Mucosa of gallbladder (tissue), 1 donor: ENCODE results near the gene PLP2. TPM values are rescaled to one million over a fixed set of nuclear protein-coding genes. Genes with fewer than 3 reads are reported as not detected.
"Not testable (repeated sequence)": the region's sequence is repeated elsewhere in the genome, so short reads cannot be mapped to it uniquely, and the experiment has no call there.

Source experiments
- DNase-seq: peaks from one replicate; pipeline ENCODE4 v3.0.0-alpha.2; 2020; ENCODE audit warnings: low spot score
- total RNA-seq: library from RNA; stranded (reverse); gene quantifications from one replicate; pipeline ENCODE4 v1.2.1, GENCODE V29; 2021
- donor health status: DM: no; HTN: no; CAD: no.

The PLP2 gene
- total RNA-seq, 1 donor from 2014 or later = 44.0 TPM

GRCh38 chrX:49163555-49164419 is 7.9 kb upstream of the PLP2 start:
- DNase-seq = peak; percentile 85

GRCh38 chrX:49164589-49165360 is 6.9 kb upstream of the PLP2 start:
- no peak for DNase-seq

GRCh38 chrX:49165901-49166881 is 5.5 kb upstream of the PLP2 start:
- DNase-seq = peak; percentile 87

DNA sequence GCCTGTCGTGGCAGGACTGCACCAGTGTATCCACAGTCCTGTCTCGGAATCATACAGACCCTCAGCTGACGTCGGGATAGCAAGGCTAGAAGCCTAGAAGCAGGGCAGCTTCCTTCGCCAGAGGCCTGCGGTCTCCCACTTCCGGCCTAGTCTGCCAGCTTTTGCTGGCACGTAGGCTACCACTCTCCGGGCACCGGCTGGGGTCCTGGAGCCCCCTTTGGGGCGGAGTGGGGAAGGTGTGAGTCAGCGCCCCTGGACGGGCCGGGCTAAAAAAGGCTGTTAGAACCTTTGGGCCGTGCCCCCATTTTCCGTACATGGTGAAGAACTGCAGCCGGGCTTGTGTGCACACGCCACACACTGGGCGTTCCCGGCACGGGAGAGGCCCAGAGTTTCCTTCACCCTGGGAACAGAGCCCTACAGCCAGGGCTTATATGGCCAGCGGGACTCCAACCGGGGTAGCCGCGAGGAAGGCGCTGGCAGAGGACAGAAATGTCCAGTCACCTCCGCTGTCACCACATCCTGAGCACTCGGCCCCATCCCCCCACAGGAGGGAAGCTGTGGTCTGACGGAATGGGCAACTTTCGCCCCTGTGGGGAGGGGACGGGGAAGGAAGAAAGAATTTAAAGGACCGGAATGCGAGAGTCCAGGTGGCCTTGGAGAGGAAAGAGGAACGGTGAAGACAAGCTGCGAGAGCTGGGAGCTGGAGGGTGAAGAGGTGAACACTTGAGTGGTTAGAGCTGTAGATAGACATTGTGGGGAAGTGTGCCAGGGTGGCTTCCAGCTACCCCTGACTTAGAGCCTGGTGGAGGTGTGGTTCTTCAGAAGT is 4.6 kb upstream of the PLP2 start:
- peak; percentile 55 for DNase-seq

- DNase-seq = no peak
Measured at GRCh38 chrX:49167740-49168108, 4.0 kb upstream of the PLP2 start.

- peak; percentile 58 for DNase-seq
Measured at GRCh38 chrX:49172280-49172780, 632 bp downstream of the PLP2 start.

- not testable (repeated sequence) for DNase-seq
Measured at GRCh38 chrX:49173544-49173943, 1.8 kb downstream of the PLP2 start.

- DNase-seq = no peak
Measured at GRCh38 chrX:49174723-49175122, 3.0 kb downstream of the PLP2 start.

- no peak for DNase-seq
Measured at GRCh38 chrX:49175435-49176274, 4.0 kb downstream of the PLP2 start.

DNA sequence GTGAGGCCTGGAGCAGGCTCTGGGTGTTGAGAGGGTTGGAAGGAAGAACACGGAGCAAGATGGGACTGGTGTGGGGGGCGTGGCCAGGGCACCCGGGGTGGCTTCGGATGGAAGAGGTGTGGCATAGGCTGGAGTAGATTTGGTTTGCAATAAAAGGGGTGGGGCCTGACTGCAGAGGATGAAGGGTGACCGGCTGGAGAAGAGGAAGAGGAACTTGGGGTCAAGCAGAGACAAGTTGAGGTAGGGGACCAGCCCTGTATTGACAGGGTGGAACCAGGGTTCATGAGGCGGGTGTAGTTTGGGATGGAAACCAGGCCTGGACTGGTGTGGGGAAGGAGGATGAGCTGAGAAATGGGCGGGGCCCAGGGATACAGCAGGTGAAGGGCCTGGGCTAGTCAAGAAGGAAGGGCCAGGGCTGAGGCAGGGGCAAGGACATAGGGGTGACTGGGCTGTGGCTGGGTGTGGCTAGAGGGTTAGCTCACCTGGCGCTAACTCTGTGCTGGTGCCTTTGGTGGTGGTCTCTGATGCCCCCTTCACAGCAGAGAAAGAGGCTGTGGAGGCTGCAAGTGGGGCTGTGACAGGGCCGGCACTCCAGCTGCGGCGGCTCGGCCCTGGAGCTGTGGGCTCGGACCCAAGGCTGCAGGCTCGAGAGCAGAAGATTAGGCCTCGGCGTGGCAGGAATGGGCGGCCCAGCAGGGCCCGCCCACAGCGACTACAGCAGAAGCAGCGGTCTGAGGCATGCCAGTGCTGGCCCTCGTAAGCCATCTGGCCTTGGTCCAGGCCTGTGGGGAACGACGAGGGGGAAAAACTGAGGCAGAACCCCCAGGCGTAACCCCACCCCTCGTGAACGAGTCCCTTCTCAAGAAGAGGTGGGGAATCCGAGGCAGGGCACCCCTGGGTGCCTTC is 5.0 kb downstream of the PLP2 start:
- no peak for DNase-seq

DNA sequence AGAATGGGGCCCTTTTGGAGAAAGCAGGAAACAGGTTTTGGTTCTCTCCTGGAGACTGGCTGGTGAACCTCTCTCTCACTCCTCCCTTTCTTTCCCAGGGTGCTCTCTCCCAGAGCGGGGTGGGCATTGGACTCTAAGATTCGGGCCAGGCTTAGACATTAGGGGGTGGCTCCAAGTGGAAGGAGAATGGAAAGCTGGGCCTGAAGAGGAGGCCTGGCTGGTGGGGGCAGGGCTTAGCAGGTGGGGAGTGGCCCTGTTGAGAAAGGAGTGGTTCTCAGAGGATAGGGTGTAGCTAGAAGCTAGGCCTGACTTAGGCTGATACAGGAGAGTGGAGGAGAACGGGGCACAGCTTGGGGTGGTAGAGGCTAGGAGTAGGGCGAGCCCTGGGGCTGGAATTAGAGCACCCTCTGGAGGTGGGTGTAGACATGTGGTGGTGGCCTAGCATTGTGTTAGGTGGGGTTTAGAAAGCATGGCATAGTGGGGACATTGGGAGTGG is 5.7 kb downstream of the PLP2 start:
- no peak for DNase-seq

- DNase-seq = no peak
Measured at GRCh38 chrX:49177873-49178480, 6.3 kb downstream of the PLP2 start.

DNA sequence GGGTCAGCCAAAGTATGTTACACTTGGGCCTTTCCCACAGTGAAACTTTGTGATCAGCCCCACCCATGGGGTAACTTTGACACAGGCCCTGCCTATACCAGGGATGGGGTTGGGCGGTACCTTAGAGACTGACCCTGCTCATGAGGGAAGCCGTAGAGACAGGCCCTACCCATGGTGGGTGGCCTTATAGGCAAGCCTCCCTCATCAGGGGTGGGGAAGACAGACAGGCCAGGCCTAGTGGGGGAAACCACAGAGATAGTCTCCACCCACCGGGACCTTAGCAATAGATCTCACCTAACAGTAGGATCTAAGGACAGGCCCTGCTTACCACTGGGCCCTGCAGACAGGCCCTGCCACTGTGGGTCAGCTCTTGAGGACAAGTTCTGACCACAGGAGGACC is 6.8 kb downstream of the PLP2 start:
- no peak for DNase-seq

DNA sequence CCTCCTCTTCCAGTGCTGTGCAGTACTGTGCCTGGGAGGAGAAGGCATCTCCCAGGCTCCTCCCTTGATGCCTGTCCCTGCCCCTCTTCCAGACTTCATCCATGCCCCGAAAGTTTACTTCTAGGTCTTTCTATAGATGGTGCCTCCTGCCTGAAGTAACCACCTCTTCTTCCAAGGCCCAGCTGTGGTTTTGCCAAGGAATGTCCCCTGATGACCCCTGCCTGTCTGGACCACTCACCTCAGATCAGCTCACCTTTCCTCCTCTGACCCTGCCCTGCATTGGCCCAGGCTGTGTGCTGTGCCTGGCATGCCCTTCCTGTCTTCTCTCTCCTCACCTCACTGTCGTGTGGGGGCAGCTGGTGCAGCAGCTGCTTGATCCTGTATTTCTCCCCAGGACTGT is 7.7 kb downstream of the PLP2 start:
- no peak for DNase-seq

GRCh38 chrX:49183701-49184281 is 12.1 kb downstream of the PLP2 start:
- DNase-seq = no peak

- DNase-seq = peak; percentile 91
Measured at GRCh38 chrX:49184294-49185281, 12.9 kb downstream of the PLP2 start.
